GM21390 (cell line): ENCODE results near the gene CLASP2.
"Not testable (repeated sequence)": the region's sequence is repeated elsewhere in the genome, so short reads cannot be mapped to it uniquely, and the experiment has no call there.

Experiments
- ATAC-seq: cut with Tn5 transposase; IDR thresholded peaks from one replicate; pipeline ENCODE4 v1.9.1; 2021; ENCODE audit not compliant: unreplicated experiment

Gene CLASP2

DNA sequence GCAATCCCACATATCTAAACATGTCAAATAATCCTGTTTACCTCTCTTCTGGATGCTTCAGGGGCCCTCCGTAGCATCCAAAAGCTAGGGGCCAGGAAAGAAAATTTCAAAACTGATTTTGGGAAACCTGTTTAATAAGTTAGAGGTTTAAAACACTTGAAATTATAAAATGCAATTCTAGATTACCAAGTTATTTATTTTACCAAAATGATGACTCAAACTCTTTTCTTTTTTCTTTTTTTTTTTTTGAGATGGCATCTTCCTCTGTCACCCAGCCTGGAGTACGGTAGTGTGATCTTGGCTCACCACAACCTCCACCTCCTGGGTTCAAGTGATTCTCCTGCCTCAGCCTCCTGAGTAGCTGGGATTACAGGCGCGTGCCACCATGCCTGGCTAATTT, 258.5 kb downstream of the CLASP2 start:
- ATAC-seq: not testable (repeated sequence)

DNA sequence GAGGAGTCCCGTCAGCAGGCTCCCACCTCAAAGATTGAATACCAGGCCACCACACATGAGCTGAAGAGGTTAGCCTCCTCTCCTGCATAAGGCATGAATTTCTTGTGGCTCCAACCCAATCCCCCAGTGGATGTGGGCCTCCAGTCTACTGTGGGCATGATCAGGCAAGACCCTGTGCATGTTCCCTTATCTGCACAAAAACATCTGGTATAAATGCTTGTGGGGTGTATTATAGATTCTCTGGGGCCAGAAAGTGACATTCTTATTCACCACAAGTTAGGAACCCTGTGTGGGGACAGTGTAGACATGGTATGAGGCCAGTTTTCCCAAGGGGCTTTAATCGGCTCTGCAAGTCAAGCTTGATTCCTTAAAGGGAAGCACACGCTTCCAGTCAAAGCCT, 259.6 kb downstream of the CLASP2 start:
- no peak for ATAC-seq

DNA sequence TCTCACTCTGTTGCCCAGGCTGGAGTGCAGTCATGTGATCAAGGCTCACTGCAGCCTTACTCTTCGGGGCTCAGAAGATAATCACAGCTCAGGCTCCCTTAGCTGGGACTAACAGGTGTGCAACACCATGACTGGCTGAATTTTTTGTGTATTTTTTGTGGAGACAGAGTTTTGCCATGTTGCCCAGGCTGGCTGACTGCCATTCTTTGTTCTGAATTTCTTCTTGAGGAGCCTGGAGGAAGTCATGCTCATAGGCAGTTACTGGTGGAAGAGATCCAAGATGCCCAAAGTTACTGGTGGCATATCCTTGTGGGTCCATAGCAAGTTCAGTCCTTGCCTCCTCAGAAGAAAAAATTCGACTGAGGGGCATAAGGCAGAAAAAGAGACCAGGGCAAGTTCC, 261.3 kb downstream of the CLASP2 start:
- no peak for ATAC-seq

DNA sequence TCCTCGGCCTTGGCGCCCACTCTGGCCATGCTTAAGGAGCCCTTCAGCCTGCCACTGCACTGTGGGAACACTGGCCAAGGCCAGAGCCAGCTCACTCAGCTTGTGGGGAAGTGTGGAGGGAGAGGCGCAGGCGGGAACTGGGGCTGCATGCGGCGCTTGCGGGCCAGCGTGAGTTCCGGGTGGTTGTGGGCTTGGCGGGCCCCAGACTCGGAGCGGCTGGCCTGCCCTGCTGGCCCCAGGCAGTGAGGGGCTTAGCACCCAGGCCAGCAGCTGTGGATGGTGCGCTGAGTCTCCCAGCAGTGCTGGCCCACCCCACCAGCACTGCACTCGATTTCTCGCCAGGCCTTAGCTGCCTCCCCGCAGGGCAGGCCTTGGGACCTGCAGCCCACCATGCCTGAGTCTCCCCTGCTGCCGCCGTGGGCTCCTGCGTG, 264.7 kb downstream of the CLASP2 start:
- no peak for ATAC-seq

DNA sequence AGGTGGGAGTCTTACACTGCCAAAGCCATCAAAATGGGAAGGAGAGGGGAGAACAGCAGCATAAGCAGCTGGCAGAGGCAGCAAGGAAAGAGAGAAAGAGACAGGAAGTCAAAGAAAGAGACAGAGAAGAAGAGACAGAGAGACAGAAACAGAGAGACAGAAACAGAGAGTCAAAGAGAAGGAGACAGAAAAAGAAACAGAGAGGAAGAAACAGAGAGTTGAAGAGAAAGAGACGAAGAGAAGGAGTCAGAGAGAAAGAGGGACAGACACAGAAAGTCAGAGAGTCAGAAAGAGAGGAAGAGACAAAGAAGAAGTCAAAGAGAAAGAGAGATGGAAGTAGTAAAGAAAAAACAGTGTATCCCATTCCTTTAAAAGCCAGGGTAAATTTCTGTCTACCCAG, 266.1 kb downstream of the CLASP2 start:
- not testable (repeated sequence) for ATAC-seq

DNA sequence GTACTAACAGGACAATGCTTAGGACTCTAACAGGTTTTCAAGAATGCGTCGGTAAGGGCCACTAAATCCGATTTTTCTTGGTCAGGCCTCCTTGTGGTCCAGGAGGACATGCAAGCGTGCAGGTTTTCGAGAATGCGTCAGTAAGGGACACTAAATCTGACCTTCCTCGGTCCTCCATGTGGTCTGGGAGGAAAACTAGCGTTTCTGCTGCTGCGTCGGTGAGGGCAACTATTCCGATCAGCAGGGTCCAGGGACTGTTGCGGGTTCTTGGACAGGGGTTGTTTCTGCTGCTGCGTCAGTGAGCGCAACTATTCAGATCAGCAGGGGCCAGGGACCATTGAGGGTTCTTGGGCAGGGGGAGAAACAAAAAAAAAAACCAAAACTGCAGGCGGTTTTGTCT, 270.1 kb downstream of the CLASP2 start:
- ATAC-seq: no peak

DNA sequence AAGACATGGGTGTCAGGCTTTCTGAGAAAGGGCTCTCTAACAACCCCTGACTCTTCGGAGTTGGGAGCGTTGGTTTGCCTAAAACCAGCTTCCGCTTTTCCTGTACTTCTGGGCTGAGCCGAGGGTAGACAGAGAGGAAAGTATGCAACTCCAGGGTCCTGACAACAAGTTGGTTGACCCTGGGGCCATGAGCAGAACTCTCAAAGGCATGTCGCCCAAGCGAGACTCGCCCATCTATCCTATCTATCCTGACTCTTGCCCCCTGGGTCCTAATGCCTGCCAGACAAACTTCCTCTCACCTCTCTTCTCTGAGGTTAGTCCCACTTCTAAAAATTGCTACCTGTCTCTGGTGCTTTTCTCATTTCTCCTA, 270.8 kb downstream of the CLASP2 start:
- not testable (repeated sequence) for ATAC-seq
